Thymus (tissue), 11 donors: ENCODE data around the gene C1orf159. TPM values are rescaled to one million over a fixed set of nuclear protein-coding genes. Genes with fewer than 3 reads are reported as not detected.
A peak's percentile ranks its signal among the peaks of the same experiment; 100 is the strongest.
"Not testable (repeated sequence)": the region's sequence is repeated elsewhere in the genome, so short reads cannot be mapped to it uniquely, and the experiment has no call there.

Experiments
- DNase-seq, 9 donors: peaks; one replicate each; pipeline ENCODE4 v3.0.0-alpha.2; 2013; ENCODE audit warnings: low spot score in 9 of 9, low read depth in 6 of 9, missing footprints in 1 of 9
- H3K27ac ChIP-seq, 2 donors: one replicate each; pipeline ENCODE4 v1.5.1; 2013; ENCODE audit warnings: control low read depth in 1 of 2, low read depth in 1 of 2, low read length in 1 of 2, mild to moderate bottlenecking in 1 of 2, moderate library complexity in 1 of 2
- H3K27me3 ChIP-seq, 2 donors: one replicate each; pipeline ENCODE4 v1.5.1; 2013; ENCODE audit warnings: low read length in 1 of 2; ENCODE audit not compliant: control insufficient read depth in 2 of 2, insufficient read depth in 1 of 2
- H3K36me3 ChIP-seq, 2 donors: one replicate each; pipeline ENCODE4 v1.5.1; 2013; ENCODE audit warnings: low read length in 1 of 2, mild to moderate bottlenecking in 1 of 2, moderate library complexity in 1 of 2; ENCODE audit not compliant: control insufficient read depth in 2 of 2, insufficient read depth in 2 of 2
- H3K4me1 ChIP-seq, 2 donors: one replicate each; pipeline ENCODE4 v1.5.1; 2013; ENCODE audit warnings: low read length in 2 of 2; ENCODE audit not compliant: control insufficient read depth in 2 of 2, insufficient read depth in 2 of 2
- H3K4me3 ChIP-seq, 2 donors: one replicate each; pipeline ENCODE4 v1.5.1; 2013; ENCODE audit warnings: low read length in 2 of 2, control low read depth in 1 of 2, mild to moderate bottlenecking in 1 of 2
- H3K9me3 ChIP-seq, 2 donors: one replicate each; pipeline ENCODE4 v1.5.1; 2013; ENCODE audit warnings: low read length in 1 of 2, mild to moderate bottlenecking in 1 of 2; ENCODE audit not compliant: control insufficient read depth in 2 of 2, insufficient read depth in 1 of 2
- WGBS: extraction: QIAGEN DNeasy Blood & Tissue Kit; methylation state at CpG from one replicate; pipeline ENCODE4 v1.1.7; 2013; 5-methylcytosine and 5-hydroxymethylcytosine counted together
- polyA plus RNA-seq: library from polyadenylated mRNA; stranded (reverse); fragments of 200-250 nt; gene quantifications from one replicate; pipeline ENCODE4 v1.2.3, GENCODE V29; 2013
- total RNA-seq: library from RNA; stranded (reverse); fragments of 120-200 nt; gene quantifications from one replicate; pipeline ENCODE4 v1.2.4, GENCODE V29; 2013
- donor health status: healthy.

C1orf159 gene
- total and polyA plus RNA-seq, 2 donors, result 5.0 to 17.8 TPM

GRCh38 chr1:1061682-1062345 is 54.1 kb downstream of the C1orf159 start:
- no peak overlapping the region for H3K4me3 ChIP-seq
- H3K27ac ChIP-seq, result no peak overlapping the region
- peaks cover 57 to 87% of the 10 kb centered on the region in 2 donors for H3K27me3 ChIP-seq
- WGBS, result 53% methylated on average over 16 of the region's 18 CpGs
- H3K36me3 ChIP-seq, result no peaks in the 10 kb centered on the region
- peaks cover 0 to 22% of the 10 kb centered on the region in 2 donors for H3K4me1 ChIP-seq
- no peak for DNase-seq
- peaks cover 0 to 2% of the 10 kb centered on the region in 2 donors for H3K9me3 ChIP-seq

GRCh38 chr1:1060281-1061000 is 55.4 kb downstream of the C1orf159 start:
- H3K27me3 ChIP-seq, result peaks cover 57 to 80% of the 10 kb centered on the region in 2 donors
- no peak for DNase-seq
- H3K4me1 ChIP-seq, result peaks cover 0 to 22% of the 10 kb centered on the region in 2 donors
- H3K9me3 ChIP-seq, result peaks cover 0 to 2% of the 10 kb centered on the region in 2 donors
- H3K27ac ChIP-seq, result no peak overlapping the region
- WGBS, result 58% methylated on average over 38 of the region's 38 CpGs
- H3K36me3 ChIP-seq, result no peaks in the 10 kb centered on the region
- H3K4me3 ChIP-seq, result no peak overlapping the region

- Histone ChIP-seq H3K9me3 (peaks cover 0 to 2% of the 10 kb centered on the region in 2 donors), H3K27me3 (peaks cover 57 to 77% of the 10 kb centered on the region in 2 donors), H3K27ac (no peak overlapping the region), H3K36me3 (no peaks in the 10 kb centered on the region), H3K4me3 (peak overlapping the region; percentile 20 to 67), H3K4me1 (peaks cover 0 to 22% of the 10 kb centered on the region in 2 donors)
- peak; percentile 23 to 92 (median 74) for DNase-seq
- 3% methylated on average over 69 of the region's 69 CpGs for WGBS
Observed at GRCh38 chr1:1059494-1060280, 56.2 kb downstream of the C1orf159 start.

GRCh38 chr1:1058921-1059493 is 56.9 kb downstream of the C1orf159 start:
- WGBS, result 2% methylated on average over 48 of the region's 48 CpGs
- H3K9me3 ChIP-seq, result peaks cover 0 to 2% of the 10 kb centered on the region in 2 donors
- H3K27ac ChIP-seq, result peak overlapping the region in 1 of 2 donors; percentile 8
- peaks cover 52 to 71% of the 10 kb centered on the region in 2 donors for H3K27me3 ChIP-seq
- H3K4me3 ChIP-seq, result peak overlapping the region; percentile 14 to 67
- DNase-seq, result peak in 1 of 9 donors; percentile 25
- H3K4me1 ChIP-seq, result peaks cover 0 to 17% of the 10 kb centered on the region in 2 donors
- H3K36me3 ChIP-seq, result no peaks in the 10 kb centered on the region

GRCh38 chr1:1058088-1058905 is 57.6 kb downstream of the C1orf159 start:
- peaks cover 0 to 2% of the 10 kb centered on the region in 2 donors for H3K9me3 ChIP-seq
- H3K36me3 ChIP-seq, result no peaks in the 10 kb centered on the region
- no peak overlapping the region for H3K27ac ChIP-seq
- no peak overlapping the region for H3K4me3 ChIP-seq
- no peak for DNase-seq
- H3K27me3 ChIP-seq, result peaks cover 50 to 64% of the 10 kb centered on the region in 2 donors
- peaks cover 0 to 14% of the 10 kb centered on the region in 2 donors for H3K4me1 ChIP-seq
- WGBS, result 40% methylated on average over 24 of the region's 24 CpGs

GRCh38 chr1:1057769-1058087 is 58.2 kb downstream of the C1orf159 start:
- not testable (repeated sequence) for H3K9me3 ChIP-seq, DNase-seq, H3K27ac ChIP-seq, H3K36me3 ChIP-seq, H3K4me3 ChIP-seq
- 84% methylated on average over 15 of the region's 15 CpGs for WGBS
- H3K4me1 ChIP-seq, result peaks cover 0 to 13% of the 10 kb centered on the region in 2 donors
- peaks cover 44 to 59% of the 10 kb centered on the region in 2 donors for H3K27me3 ChIP-seq

- 91% methylated on average over 50 of the region's 50 CpGs for WGBS
- Histone ChIP-seq H3K9me3 (peaks cover 0 to 2% of the 10 kb centered on the region in 2 donors), H3K27me3 (peaks cover 29 to 43% of the 10 kb centered on the region in 2 donors), H3K4me1 (peaks cover 0 to 13% of the 10 kb centered on the region in 2 donors), H3K36me3 (no peaks in the 10 kb centered on the region), H3K4me3 (no peak overlapping the region), H3K27ac (no peak overlapping the region)
- no peak for DNase-seq
Observed at GRCh38 chr1:1055841-1056736, 59.8 kb downstream of the C1orf159 start.
